CD4-positive, alpha-beta memory T cell (primary cell): ENCODE measurements around the gene OLA1. TPM values are rescaled to one million over a fixed set of nuclear protein-coding genes. Genes with fewer than 3 reads are reported as not detected.

Source experiments
- CTCF ChIA-PET: fragments of 350-600 bp; sonication (Branson Sonifier 250); formaldehyde crosslinking; loops from one replicate; lab custom pipeline; 2021; ENCODE audit warnings: inconsistent platforms; ENCODE audit not compliant: partially characterized antibody; lab: Charles Lee
- POLR2A ChIA-PET: fragments of 350-600 bp; sonication (Branson Sonifier 250); formaldehyde crosslinking; loops from one replicate; lab custom pipeline; 2021; ENCODE audit not compliant: partially characterized antibody; lab: Charles Lee
- DNase-seq, 5 donors: peaks; one replicate each; pipeline versions ENCODE4 v3.0.0 to v3.0.0-alpha.2; 2020 to 2022; ENCODE audit warnings: mixed read lengths in 1 of 5
- H3K27ac ChIP-seq: one replicate; pipeline ENCODE4 v1.7.0; 2013; ENCODE audit warnings: low read depth, low read length
- H3K27me3 ChIP-seq: 2 replicates; pipeline ENCODE4 v1.7.0; 2013; ENCODE audit warnings: mild to moderate bottlenecking, low read length, moderate library complexity; ENCODE audit not compliant: insufficient read depth
- H3K36me3 ChIP-seq: 2 replicates; pipeline ENCODE4 v1.7.0; 2013; ENCODE audit warnings: mild to moderate bottlenecking, low read length, moderate library complexity; ENCODE audit not compliant: insufficient read depth
- H3K4me1 ChIP-seq: 2 replicates; pipeline ENCODE4 v1.7.0; 2013; ENCODE audit warnings: mild to moderate bottlenecking, low read length, moderate library complexity; ENCODE audit not compliant: insufficient read depth
- H3K4me3 ChIP-seq, 2 donors: one replicate each; pipeline ENCODE4 v1.7.0; 2013; ENCODE audit warnings: low read length in 2 of 2, mild to moderate bottlenecking in 1 of 2
- H3K9me3 ChIP-seq, 2 donors: one replicate each; pipeline ENCODE4 v1.7.0; 2013; ENCODE audit warnings: low read length in 2 of 2, control low read depth in 1 of 2; ENCODE audit not compliant: control insufficient read depth in 1 of 2
- H3K27ac Mint-ChIP-seq, 7 donors: one replicate each; pipeline ENCODE4 v1.8.0; 2020 to 2021; ENCODE audit warnings: mixed read lengths in 7 of 7, mild to moderate bottlenecking in 6 of 7, inconsistent platforms in 3 of 7, moderate library complexity in 3 of 7
- H3K27me3 Mint-ChIP-seq, 2 donors: one replicate each; pipeline ENCODE4 v1.8.0; 2020 to 2021; ENCODE audit warnings: mixed read lengths in 2 of 2
- H3K36me3 Mint-ChIP-seq, 2 donors: one replicate each; pipeline ENCODE4 v1.8.0; 2020 to 2021; ENCODE audit warnings: mixed read lengths in 2 of 2, inconsistent platforms in 1 of 2, mild to moderate bottlenecking in 1 of 2
- H3K4me1 Mint-ChIP-seq, 4 donors: one replicate each; pipeline ENCODE4 v1.8.0; 2020 to 2021; ENCODE audit warnings: mixed read lengths in 4 of 4, mild to moderate bottlenecking in 1 of 4
- H3K4me3 Mint-ChIP-seq, 8 donors: one replicate each; pipeline ENCODE4 v1.8.0; 2020 to 2021; ENCODE audit warnings: mixed read lengths in 8 of 8, mild to moderate bottlenecking in 7 of 8, moderate library complexity in 6 of 8, inconsistent platforms in 3 of 8
- H3K9me3 Mint-ChIP-seq, 8 donors: one replicate each; pipeline ENCODE4 v1.8.0; 2020 to 2021; ENCODE audit warnings: mixed read lengths in 8 of 8, mild to moderate bottlenecking in 5 of 8, inconsistent platforms in 3 of 8, moderate library complexity in 1 of 8
- intact Hi-C: fragments of 100-400 bp; cut with micrococcal nuclease; formaldehyde crosslinking; loops from one replicate; pipeline ENCODE4 v1.15.1; 2023
- polyA plus RNA-seq, 2 donors: library from polyadenylated mRNA; unstranded; fragments of 300-500 nt; fragmentation: Illumina TruSeq; gene quantifications; one replicate each; pipeline ENCODE4 v1.2.3, GENCODE V29; 2021
- total RNA-seq, 2 experiments: library from RNA; stranded (reverse); gene quantifications; one replicate each; pipeline ENCODE4 v1.2.3, GENCODE V29; 2021

The OLA1 gene
- total and polyA plus RNA-seq, 4 experiments from 2014 or later = 31.1 to 77.1 (median 43.9) TPM

DNA sequence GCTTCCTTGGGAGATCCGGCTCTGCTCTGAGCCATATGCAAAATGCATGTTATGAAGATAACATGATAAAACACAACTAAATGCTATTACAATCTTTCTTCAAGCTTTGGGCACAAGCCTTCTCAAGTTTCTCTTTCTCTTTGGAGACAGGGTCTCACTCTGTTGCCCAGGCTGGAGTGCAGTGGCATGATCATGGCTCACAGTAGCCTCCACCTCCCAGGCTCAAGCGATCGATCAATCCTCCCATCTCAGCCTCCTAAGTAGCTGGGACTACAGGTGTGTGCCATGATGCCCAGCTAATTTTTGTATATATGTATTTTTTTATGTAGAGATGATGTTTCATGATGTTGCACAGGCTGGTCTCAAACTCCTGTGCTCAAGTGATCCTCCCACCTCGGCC, 175.5 kb downstream of the OLA1 start:
- intact Hi-C loops = no loop called here
- POLR2A ChIA-PET = no interaction called here

GRCh38 chr2:174072069-174072468, 176.3 kb downstream of the OLA1 start:
- Histone ChIP-seq H3K27me3 (no peaks in the 10 kb centered on the region), H3K4me3 (no peak overlapping the region), H3K27ac (no peak overlapping the region), H3K36me3 (no peaks in the 10 kb centered on the region), H3K9me3 (no peaks in the 10 kb centered on the region), H3K4me1 (no peaks in the 10 kb centered on the region)
- DNase-seq = no peak
- Mint-ChIP-seq H3K27ac (no peak overlapping the region), H3K27me3 (peaks cover 0 to 2% of the 10 kb centered on the region in 2 donors), H3K4me3 (no peak overlapping the region), H3K36me3 (peaks cover 17 to 24% of the 10 kb centered on the region in 2 donors), H3K9me3 (no peaks in the 10 kb centered on the region), H3K4me1 (no peaks in the 10 kb centered on the region)
- intact Hi-C loops = no loop called here
- ChIA-PET CTCF (no interaction called here), POLR2A (no interaction called here)

More for the DNA sequence above, 175.5 kb downstream of the OLA1 start:
- H3K4me1 ChIP-seq = no peaks in the 10 kb centered on the region
- DNase-seq = no peak
- no peaks in the 10 kb centered on the region for H3K9me3 ChIP-seq
- Mint-ChIP-seq H3K27me3 (no peaks in the 10 kb centered on the region), H3K27ac (no peak overlapping the region), H3K4me1 (no peaks in the 10 kb centered on the region), H3K36me3 (peaks cover 17 to 24% of the 10 kb centered on the region in 2 donors), H3K4me3 (no peak overlapping the region), H3K9me3 (no peaks in the 10 kb centered on the region)
- H3K4me3 ChIP-seq = no peak overlapping the region
- H3K27ac ChIP-seq = no peak overlapping the region
- CTCF ChIA-PET = no interaction called here
- no peaks in the 10 kb centered on the region for H3K27me3 ChIP-seq
- no peaks in the 10 kb centered on the region for H3K36me3 ChIP-seq

DNA sequence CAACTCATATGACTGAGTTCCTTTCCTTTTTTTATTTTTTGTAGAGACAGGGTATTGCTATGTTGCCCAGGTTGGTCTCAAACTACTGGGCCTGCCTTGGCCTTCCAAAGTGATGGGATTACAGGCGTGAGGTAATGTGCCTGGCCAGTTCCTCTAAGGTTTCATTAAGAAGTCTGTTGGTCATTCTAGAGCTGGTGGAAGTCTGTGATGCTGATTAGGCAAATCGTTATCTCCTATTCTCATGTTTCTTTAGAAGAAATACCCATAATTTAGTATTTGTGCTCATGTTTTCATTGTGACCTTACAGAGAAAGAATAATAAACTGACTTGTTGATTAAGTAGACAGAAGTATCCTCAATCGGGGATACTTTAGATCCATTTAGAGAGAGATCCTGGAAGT, 177.0 kb downstream of the OLA1 start:
- intact Hi-C loops = no loop called here
- H3K27me3 ChIP-seq = no peaks in the 10 kb centered on the region
- no peak overlapping the region for H3K4me3 ChIP-seq
- no peak for DNase-seq
- H3K27ac Mint-ChIP-seq = no peak overlapping the region
- H3K4me3 Mint-ChIP-seq = no peak overlapping the region
- H3K27me3 Mint-ChIP-seq = peaks cover 0 to 5% of the 10 kb centered on the region in 2 donors
- no peaks in the 10 kb centered on the region for H3K4me1 Mint-ChIP-seq
- peaks cover 0 to 4% (median 0%) of the 10 kb centered on the region in 8 donors for H3K9me3 Mint-ChIP-seq
- ChIA-PET POLR2A (no interaction called here), CTCF (no interaction called here)
- H3K4me1 ChIP-seq = no peaks in the 10 kb centered on the region
- H3K36me3 ChIP-seq = no peaks in the 10 kb centered on the region
- H3K36me3 Mint-ChIP-seq = peaks cover 17 to 22% of the 10 kb centered on the region in 2 donors
- no peak overlapping the region for H3K27ac ChIP-seq
- no peaks in the 10 kb centered on the region for H3K9me3 ChIP-seq

- Histone ChIP-seq H3K27me3 (no peaks in the 10 kb centered on the region), H3K4me1 (no peaks in the 10 kb centered on the region), H3K27ac (no peak overlapping the region), H3K4me3 (no peak overlapping the region), H3K36me3 (no peaks in the 10 kb centered on the region), H3K9me3 (no peaks in the 10 kb centered on the region)
- Mint-ChIP-seq H3K9me3 (peaks cover 0 to 4% (median 0%) of the 10 kb centered on the region in 8 donors), H3K4me3 (no peak overlapping the region), H3K27ac (no peak overlapping the region), H3K27me3 (peaks cover 0 to 5% of the 10 kb centered on the region in 2 donors), H3K36me3 (peaks cover 13 to 15% of the 10 kb centered on the region in 2 donors), H3K4me1 (no peaks in the 10 kb centered on the region)
- intact Hi-C loops = no loop called here
- ChIA-PET CTCF (no interaction called here), POLR2A (interaction anchor here (0.6 kb wide), 1 partner anchor 925 kb away, joined by 4 read pairs; no protein-coding TSS in a partner anchor)
- no peak for DNase-seq
These were observed 178.1 kb downstream of the OLA1 start for GRCh38 chr2:174070281-174070680.

DNA sequence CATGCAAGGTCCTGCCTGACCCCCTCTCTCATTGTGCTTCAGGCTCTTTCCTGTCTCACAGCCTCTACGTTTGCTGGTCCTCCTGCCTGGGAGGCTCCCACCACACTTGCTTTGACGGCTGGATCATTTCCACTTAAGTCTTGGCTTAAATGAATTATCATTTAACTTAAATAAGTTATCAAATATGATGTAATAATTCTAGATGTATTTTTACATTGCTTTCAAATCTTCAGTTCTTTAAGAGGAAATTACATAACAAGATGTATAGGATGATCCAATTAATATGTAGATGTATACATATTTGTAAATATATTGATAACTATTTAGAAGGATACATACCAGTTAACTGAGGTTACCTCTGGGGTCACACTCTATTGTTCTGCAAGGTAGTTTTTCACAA, 180.5 kb downstream of the OLA1 start:
- peaks cover 0 to 4% (median 1%) of the 10 kb centered on the region in 8 donors for H3K9me3 Mint-ChIP-seq
- peaks cover 7 to 8% of the 10 kb centered on the region in 2 donors for H3K27me3 Mint-ChIP-seq
- peaks cover 0 to 1% of the 10 kb centered on the region in 2 donors for H3K36me3 Mint-ChIP-seq
- H3K4me1 ChIP-seq = no peaks in the 10 kb centered on the region
- ChIA-PET POLR2A (no interaction called here), CTCF (no interaction called here)
- no peak for DNase-seq
- no peak overlapping the region for H3K4me3 ChIP-seq
- intact Hi-C loops = no loop called here
- no peaks in the 10 kb centered on the region for H3K27me3 ChIP-seq
- H3K9me3 ChIP-seq = no peaks in the 10 kb centered on the region
- no peaks in the 10 kb centered on the region for H3K4me1 Mint-ChIP-seq
- no peak overlapping the region for H3K4me3 Mint-ChIP-seq
- H3K27ac ChIP-seq = no peak overlapping the region
- H3K36me3 ChIP-seq = no peaks in the 10 kb centered on the region
- H3K27ac Mint-ChIP-seq = no peak overlapping the region

- no peaks in the 10 kb centered on the region for H3K4me1 ChIP-seq
- no peak overlapping the region for H3K4me3 ChIP-seq
- DNase-seq = no peak
- ChIA-PET CTCF (no interaction called here), POLR2A (no interaction called here)
- H3K27me3 Mint-ChIP-seq = peaks cover 8 to 10% of the 10 kb centered on the region in 2 donors
- H3K27ac Mint-ChIP-seq = no peak overlapping the region
- no peak overlapping the region for H3K4me3 Mint-ChIP-seq
- H3K9me3 ChIP-seq = no peaks in the 10 kb centered on the region
- H3K9me3 Mint-ChIP-seq = peaks cover 0 to 4% (median 1%) of the 10 kb centered on the region in 8 donors
- no peaks in the 10 kb centered on the region for H3K27me3 ChIP-seq
- H3K36me3 Mint-ChIP-seq = no peaks in the 10 kb centered on the region
- no peaks in the 10 kb centered on the region for H3K4me1 Mint-ChIP-seq
- no peaks in the 10 kb centered on the region for H3K36me3 ChIP-seq
- H3K27ac ChIP-seq = no peak overlapping the region
- intact Hi-C loops = no loop called here
These were observed 181.5 kb downstream of the OLA1 start for GRCh38 chr2:174066871-174067270.

DNA sequence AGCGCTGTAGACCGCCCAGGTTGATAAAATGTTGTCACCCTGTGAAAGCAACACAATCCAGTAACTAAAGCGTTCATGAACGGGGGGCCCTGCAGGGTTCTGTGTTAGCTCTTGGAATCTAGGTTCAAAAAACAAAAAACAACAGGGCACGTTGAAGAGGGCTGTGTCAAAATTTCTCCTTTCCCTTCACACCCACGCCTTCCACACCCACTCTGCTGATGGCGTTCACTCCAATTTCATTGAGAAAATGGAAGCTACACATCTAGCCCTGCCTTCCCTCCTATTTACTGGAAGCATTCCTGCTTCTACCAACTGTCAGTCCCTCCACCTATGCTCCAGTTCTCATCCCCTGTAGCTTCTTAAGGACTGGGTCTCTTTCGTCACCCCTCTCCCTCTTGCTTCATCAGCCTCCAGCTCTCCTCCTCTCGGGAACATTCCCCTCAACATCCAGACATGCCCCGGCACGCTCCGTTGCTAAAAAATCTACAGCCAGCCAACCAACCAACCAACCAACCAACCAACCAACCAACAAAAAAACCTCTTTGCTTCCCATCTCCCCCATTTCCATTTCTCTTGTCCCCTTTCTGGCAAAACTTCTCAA, 184.7 kb downstream of the OLA1 start:
- peak overlapping the region in 1 of 8 donors; percentile 45 for H3K4me3 Mint-ChIP-seq
- Histone ChIP-seq H3K27ac (no peak overlapping the region), H3K4me1 (no peaks in the 10 kb centered on the region), H3K27me3 (no peaks in the 10 kb centered on the region), H3K36me3 (no peaks in the 10 kb centered on the region), H3K4me3 (no peak overlapping the region), H3K9me3 (no peaks in the 10 kb centered on the region)
- DNase-seq = no peak
- peaks cover 2 to 12% (median 10%) of the 10 kb centered on the region in 8 donors for H3K9me3 Mint-ChIP-seq
- no peak overlapping the region for H3K27ac Mint-ChIP-seq
- peaks cover 8 to 21% of the 10 kb centered on the region in 2 donors for H3K27me3 Mint-ChIP-seq
- no peaks in the 10 kb centered on the region for H3K4me1 Mint-ChIP-seq
- intact Hi-C loops = no loop called here
- H3K36me3 Mint-ChIP-seq = peaks cover 0 to 11% of the 10 kb centered on the region in 2 donors
- POLR2A ChIA-PET = no interaction called here
- CTCF ChIA-PET = no interaction called here
